GM21529 (cell line): Measurements from ENCODE around the gene MYO5B.
"Not testable (repeated sequence)": the region's sequence is repeated elsewhere in the genome, so short reads cannot be mapped to it uniquely, and the experiment has no call there.

ENCODE experiments used
- ATAC-seq: cut with Tn5 transposase; IDR thresholded peaks from one replicate; pipeline ENCODE4 v1.9.1; 2021; ENCODE audit not compliant: unreplicated experiment

The MYO5B gene

DNA sequence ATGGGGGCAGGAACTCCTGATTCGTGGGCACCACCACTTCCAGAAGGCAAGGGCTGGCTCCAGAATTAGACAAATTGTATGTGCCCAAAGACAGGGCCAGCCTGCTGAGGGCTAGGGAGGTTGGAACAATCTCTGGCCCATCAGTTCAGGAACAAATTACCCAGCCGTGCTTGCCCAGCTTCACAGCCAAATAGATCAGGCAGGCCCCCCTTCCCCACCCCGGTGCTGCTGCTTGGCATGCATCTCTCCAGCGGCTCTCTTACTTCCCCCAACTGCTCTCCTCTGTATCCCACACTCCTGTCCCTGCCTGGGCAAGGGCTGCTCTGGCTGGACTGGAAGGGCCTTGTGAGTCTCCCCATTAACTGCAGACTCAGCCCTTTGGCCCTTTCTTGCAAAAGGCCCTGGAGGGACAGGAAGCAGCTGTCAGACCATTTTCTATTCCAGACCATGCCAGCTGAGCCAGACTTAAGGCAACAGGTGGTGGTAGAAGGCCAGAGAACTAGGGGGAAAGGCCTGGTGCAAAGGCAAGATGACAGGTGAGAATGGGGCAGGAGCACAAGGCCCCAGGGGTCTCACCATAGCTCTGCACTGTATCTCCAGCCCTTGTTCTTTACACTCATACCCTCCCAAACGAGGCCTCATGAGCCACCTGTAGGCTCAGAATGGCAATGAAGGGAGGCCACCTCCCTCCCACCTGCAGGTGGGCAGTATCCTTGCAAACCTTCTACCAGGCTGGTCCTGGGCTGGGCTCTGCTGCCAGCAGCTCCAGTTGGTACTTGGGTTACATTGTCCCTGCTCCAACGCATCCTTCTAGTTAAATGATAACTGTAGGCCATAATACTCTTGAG, 350.9 kb downstream of the MYO5B start:
- ATAC-seq = no peak

DNA sequence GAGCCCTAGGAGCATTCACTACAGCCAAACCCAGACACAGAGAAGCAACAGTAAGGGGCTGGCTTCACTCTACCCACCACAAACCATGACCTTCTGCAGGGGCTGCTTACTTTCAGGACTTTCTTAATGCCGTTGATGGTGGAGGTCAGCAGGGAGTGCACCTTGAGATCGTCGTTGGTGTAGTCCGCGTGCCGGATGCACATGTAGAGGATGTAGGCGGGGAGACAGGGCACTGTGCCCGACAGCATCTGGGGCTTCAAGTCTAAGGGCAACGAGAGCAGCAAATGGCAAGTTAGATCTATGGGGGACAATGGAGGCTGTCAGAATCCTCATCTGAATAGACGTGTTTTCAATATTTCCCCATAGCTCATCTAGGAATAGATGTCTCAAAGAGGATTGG, 351.8 kb downstream of the MYO5B start:
- no peak for ATAC-seq

DNA sequence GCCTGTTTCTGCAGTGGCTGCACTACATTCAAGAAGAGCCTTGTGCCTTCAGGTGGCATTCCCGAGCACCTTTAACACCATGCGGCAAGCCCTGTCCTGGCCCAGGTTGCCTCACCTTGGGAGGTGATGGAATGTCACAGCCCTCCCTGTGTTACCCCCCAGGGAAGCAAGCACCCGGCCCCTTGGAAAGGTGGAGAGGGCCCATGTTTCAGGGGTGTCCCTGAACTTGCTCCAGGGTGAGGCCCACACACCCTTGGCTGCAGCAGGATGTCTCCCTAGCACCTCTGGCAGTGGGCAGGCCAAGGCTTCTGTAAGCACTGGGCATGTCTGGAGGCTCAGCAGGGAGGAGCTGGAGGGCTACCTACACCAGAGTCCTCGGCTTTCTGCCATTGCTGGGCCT, 352.3 kb downstream of the MYO5B start:
- no peak for ATAC-seq

DNA sequence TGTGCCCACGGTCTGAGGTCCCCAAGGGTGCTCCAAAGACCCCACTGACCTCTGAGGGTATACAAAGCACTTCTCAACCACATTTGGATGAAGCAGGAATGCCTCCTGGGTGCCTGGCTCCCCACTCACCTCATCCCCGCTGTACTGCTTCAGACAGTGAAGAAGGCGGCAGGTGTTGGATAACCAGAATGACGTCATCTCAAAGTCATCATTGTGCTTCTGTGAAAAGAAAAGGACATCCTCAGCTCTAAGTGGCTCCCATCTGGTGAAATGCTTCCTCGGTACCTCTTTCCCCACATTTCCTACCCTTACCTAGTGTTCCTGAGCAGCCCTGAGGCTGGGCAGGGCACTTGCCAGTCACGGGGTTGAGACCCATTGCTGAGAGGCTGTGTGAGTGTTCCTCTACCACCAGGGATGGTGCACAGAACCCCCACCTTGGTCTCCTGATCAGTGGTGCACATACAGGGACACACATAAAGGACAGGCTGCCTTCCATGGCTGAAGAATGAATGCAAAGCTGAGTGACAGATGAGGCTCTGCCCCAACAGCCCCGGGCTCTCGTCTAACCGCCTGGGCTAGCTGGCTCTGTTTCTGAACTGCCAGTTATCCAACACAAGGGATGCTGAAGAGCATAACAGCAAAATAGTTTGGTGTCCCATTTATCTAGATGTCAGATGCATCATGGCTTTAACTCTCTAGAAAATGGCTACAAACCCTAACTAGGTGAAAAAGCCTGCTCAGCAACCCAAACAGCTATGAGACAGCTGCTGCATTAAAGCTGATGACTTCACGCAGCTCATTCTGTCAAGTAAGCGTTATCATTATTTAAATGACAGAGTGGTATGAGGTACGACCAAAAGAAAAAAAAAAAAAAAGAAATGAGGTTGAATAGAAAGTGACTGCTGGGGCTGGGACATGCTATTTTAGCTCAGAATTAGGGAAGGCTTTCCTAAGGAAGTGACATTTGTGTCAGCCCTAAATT, 353.4 kb downstream of the MYO5B start:
- ATAC-seq = no peak

DNA sequence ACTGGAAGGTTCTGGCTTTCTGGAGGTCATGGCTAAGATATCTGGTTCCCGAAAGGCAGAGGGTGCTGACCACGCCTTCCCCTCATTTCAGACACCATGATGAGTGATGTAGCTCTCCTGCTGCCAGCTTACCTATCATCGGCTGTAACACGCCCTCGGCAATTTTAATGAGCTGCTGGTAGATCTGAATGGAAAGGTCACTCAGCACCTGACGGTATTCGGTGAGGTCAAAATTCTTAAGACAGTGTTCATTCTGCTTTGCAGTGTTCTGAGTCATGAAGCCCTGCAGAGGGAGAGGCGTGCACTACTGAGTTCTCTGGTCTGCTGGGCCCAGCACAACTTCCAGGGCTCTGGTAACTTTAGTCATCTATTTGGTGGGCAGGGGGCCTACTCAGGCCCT, 355.9 kb downstream of the MYO5B start:
- ATAC-seq = no peak

DNA sequence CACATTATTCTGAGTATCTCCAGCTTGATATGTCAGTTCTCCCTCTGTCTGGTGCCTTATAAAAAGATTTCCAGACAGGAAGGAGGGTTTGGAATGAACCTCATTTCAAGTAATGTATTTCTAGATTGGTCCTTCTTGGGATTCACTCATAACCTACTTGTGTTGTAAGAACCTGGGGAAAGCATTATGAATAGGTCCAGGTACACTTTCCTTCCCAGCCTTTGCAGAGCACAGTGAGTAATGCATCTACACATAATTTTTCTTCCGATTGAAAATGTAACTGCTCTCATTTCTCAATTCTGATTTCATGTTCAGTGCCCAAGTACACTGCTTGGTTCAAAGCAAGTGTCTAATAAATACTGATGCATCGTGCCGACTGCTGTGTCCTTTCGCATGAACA, 356.6 kb downstream of the MYO5B start:
- no peak for ATAC-seq

DNA sequence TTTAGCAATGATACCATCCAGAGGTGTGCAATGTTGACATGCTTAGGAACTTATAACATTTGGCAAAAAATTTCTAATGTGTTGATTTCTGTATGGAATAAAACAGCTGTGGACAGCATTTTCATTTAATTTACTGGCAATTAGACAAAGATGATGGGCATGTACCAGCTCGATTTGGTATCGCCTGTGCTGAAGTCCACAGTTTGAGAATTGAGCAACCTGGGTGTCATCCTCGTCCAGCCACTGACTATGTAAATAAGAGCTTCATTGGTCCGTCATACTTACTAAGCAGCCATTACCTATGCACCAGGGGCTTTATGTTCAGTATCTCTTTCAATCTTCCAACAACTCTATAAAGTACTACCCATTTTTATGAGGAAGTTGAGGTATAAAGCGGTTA, 357.1 kb downstream of the MYO5B start:
- ATAC-seq = no peak

DNA sequence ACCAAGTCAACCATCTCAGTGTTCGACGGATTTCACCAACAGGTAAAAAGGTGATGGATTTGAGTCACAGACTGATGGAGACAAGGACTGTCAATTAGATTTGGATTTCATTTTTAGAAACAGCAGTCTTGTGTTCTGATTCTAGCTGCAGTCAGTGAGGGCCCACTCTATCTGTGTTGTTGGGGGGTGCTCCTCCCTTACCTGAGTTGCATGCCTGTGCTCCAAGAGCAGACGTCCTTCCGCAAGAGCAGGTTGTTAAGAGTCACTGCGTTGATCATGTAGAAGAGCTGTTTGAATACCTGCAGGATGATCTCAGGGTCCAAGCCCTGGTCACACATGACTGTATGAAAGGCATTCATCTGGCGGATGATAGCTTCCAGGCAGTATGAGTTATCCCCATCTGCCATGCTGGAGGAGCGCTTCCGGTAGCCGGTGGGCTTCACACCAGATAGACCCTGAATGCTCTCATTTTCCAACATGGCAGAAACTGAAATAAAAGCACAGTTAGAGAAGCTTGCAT, 357.6 kb downstream of the MYO5B start:
- not testable (repeated sequence) for ATAC-seq

DNA sequence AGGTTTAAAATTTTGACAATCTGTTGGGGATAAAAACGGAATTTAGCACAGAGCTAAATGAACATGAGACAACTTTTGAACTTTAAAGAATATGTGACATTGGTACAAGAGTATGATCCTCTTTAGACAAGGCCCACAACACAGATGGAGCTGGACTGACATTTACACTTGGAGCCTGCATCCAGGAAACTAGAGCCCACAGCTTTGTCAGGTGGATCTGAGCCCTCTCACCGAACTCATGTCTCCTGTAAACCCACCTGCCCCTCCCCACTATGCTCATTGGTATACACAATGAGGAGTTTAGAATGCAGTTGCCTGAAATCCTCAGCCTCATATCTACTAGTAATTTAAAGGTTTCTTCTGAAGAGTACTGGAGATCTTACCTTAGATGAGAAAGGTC, 359.5 kb downstream of the MYO5B start:
- no peak for ATAC-seq

DNA sequence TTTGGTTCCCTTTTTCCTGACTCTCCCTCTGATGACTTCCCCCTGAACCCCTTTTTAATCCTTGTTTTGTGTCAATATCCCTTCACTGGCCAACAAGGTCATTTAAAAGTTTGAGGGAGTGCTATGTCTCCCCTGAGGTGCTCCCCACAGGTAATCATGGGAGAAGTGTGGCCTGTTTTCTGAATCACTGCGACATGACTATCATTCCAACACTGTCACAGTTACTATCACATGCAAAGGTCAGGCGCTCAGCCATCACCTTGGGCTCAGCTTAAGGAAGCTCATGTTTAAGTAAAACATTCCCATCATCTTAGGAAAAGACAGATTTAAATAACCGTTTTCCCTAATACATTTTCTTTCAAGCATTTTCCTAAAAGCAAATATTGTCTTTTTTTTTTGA, 360.7 kb downstream of the MYO5B start:
- ATAC-seq = no peak

DNA sequence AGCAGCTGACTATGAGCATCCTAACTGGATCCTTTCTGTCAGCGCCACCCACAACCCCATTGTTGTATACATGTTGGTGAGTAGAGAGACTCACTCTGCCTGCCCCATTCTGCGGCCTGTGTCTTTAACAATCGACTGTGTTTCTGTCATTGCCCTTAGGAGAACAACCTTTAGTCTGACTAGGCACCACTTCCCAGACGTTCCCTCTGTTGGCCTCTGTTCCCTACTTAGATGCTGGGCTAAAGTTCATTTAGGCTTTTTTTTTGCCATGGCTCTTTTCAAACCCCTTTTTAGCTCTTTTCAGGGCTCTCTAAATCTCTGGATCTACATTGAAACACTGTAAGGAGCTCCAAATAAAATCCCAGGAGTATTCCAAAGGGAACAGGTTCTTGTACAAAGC, 361.1 kb downstream of the MYO5B start:
- ATAC-seq = no peak

DNA sequence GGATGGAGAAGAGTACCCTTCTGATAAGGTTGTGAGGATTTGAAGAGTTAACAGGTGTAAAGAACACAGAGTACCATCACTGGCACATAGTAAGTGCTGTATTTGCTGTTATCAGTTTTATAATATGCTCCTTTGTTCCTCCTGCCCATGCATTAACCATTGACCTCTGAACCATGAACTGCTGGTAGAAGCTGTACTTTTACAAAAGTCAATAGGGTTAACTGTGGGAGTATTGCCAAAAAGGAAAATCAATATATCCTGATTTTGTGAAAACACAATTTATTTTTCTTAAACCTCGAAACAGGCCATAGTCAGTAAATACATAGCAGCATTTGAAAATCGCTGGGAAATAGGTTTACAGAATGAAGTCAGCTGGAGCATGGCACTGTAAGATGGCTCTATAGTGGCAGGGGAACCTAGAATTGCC, 362.7 kb downstream of the MYO5B start:
- no peak for ATAC-seq

DNA sequence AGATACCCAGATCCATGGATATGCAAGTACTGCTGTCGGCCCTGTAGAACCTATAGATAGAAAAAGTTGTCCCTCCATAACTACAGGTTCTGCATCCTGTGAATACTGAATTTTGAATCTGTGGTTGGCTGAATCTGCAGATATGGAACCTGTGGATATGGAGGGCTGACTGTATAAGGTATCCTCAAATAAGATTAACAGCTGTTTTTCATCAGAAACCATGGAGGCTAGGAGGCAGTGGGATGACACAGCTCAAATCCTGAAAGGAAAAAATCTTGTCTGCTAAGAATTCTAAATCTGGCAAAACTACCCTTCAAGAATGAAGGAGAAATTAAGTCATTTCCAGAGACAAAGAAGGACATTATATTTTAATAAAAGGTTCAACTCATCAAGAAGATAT, 367.0 kb downstream of the MYO5B start:
- ATAC-seq = no peak

DNA sequence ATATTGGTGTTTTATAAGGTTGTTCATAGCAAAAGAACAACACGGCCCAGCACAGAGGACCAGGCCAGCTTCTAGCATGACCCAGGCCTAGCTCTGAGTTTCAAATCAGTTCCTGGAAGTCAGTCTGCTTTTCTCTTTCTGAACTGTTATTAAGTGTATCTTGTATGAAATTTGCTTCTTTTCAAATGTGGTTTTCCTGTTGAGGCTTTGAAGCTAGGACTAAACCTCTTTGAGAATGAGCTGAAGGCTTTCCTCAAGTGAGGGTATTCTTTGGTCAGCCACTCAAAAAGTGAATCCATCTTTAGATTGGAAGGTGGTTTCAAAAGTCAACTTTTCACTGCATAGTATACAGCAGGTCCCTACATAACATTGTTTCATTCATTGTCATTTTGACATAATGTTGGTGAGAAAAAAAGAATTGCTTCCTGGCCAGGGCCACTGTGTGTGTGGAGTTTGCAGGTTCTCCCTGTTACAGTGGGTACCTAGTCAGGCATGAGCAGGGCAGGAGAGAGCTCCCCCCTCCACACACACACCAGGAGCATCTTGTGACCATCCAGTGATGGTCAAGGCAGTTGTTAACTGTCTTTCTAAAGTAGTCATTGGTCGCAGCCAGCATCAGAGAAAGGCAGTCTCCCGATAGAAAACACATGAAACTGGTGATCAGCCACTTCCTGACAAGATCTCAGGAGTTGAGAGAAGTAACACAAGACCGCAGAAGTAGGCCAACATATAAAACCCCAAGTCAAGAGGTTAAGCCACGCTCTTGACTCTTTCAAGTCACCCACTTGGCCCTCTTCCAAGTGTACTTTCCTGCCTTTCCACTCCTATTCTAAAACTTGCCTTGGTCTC, 374.9 kb downstream of the MYO5B start:
- no peak for ATAC-seq

DNA sequence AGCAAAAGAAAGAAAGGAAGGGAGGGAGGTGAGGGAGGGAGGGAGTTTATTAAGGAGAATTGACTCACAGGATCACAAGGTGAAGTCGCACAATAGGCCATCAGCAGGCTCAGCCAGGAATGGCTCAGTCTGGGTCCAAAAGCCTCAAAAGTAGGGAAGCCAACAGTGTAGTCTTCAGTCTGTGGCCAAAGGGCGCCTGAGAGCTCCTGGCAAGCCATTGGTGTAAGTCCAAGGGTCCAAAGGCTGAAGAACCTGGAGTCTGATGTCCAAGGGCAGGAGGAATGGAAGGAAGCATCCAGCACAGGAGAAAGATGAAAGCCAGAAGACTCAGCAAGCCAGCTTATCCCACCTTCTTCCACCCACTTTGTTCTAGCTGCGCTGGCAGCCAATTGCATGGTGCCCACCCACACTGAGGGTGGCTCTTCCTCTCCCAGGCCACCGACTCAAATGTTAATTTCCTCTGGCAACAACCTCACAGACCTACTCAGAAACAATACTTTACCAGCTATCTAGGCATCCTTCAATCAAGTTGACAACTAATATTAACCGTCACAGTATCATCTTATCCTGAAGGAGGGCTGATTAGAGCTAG, 375.8 kb downstream of the MYO5B start:
- no peak for ATAC-seq

DNA sequence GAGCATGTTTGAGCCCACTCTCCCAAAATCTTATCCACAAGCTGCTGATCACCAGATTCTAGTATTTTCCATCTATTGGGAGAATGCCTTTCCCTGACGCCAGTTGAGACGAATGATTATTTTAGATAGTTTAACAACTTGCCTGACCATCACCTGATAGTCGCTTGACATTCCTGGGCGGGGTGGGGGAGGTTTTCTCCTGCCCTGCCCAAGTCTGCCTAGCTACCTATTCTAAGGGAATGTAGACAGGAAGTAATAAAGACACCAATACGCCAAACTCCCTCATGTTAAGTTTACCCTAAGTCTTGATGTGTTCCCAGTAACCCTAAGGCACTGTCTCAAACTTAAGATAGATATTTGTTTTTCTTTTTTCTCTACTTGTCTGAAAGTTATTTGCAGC, 377.0 kb downstream of the MYO5B start:
- ATAC-seq = no peak

DNA sequence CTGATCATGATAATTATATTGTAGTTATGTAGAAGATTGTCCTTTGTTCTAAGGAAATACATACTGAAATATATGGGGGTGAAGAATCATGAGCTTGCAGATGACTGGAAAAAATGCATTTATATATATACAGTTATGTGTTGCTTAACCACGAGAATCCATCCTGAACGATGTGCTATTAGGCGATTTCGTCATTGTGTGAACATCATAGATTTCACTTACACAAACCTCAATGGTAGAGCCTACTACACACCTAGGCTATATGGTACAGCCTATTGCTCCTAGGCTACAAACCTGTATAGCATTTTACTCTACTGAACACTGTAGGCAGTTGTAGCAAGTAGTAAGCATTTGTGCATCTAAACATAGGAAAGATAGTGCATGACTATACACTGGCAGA, 379.0 kb downstream of the MYO5B start:
- no peak for ATAC-seq

DNA sequence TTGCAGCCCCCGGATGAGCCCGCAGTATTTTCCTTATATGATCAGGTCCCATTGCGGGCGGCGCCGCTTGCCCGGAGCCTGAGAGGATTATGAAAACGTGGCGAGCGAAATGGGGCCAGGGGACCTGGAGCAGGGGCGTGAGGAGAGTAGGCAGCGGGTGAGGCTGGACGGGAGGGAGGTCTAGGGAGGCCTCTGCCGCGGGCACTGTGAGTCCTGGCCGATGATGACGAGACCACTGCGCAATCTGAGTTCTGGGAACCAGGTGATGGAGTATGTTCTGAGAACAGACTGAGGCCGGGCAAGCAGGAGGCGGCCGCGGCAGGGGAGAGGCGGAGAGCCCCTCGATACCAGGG, 380.8 kb downstream of the MYO5B start:
- ATAC-seq = peak; percentile 34

DNA sequence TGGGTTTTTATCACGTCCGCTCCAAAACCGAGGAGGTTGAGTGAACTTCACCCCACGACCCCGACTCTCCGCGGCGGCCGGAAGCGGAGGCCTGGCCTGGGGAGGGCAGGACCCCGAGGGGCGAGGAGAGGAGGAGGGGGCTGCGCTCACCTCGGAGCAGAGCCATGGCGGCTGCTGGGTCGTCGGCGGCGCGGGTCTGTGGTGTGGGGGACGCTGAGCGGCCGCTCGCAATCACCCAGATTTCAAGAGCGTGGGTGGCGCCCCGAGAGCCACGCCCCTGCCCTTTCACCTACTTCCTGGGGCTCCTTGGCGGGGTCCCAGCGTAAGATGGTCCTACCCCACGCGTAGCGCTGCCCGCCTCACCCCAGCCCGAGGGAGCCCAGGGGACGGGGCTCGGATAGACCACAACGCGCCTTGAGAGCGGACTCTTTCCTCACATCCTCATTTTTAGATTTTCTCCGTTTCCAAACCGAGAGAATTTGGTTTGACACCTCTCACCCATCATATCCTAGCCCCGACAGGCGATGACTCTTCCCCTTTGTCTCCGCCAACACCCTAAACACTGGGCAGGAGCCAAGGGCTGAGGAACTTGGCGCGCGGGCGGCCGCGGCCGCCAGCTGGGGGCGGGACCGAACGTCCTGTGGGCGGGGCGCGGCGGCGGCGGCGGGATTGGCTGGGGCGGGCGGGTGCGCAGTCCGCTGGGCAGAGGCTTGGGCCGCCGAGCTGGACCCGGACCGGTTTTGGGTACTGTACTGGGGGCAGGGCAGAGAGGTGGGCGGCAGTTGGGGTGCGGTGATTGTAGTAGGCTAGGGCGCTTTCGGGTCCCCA, 381.4 kb downstream of the MYO5B start, which contains the start of gene ACAA2:
Gene ACAA2, minus strand, starts transcription at position 215 of the 828 bp plus-strand sequence. Its CDS starts 49 bp downstream, at position 166.
- ATAC-seq = peak; percentile 82

DNA sequence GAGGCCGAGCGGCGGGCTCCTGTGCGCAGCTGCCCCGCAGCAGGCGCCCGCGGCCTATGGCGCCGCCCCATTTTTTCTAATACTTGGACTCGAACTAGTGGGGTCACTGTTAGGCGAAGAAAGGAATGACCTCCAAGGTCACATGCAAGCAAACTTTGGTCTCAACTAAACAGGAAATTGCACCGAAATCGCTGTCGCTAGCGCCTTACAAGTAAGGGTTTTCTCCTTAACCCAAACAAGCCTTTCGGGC, 382.0 kb downstream of the MYO5B start:
- ATAC-seq = peak; percentile 33
